GM12878 (cell line): ENCODE data around the gene TRHDE.

Source experiments
- CTCF ChIP-seq, 3 experiments: IDR thresholded peaks in 2 of 3; conservative IDR thresholded peaks in 1 of 3; 2 replicates each; pipeline ENCODE4 v1.5.1; 2011; ENCODE audit warnings: low read depth in 3 of 3, low read length in 3 of 3, mild to moderate bottlenecking in 3 of 3, control low read depth in 2 of 3, moderate library complexity in 2 of 3, inconsistent platforms in 1 of 3, mixed read lengths in 1 of 3; ENCODE audit not compliant: control insufficient read depth in 2 of 3, insufficient read depth in 1 of 3; ENCODE audit errors: extremely low read depth in 1 of 3
- ESRRA ChIP-seq: IDR thresholded peaks from 2 replicates; pipeline ENCODE4 v1.6.1; 2012; ENCODE audit warnings: mild to moderate bottlenecking, low read length, improper control_type of control experiment
- HDAC2 ChIP-seq: fragments of 200-600 bp; sonication (generic); IDR thresholded peaks from 2 replicates; pipeline ENCODE4 v1.6.1; 2017
- IKZF1 ChIP-seq: fragments of 450-650 bp; conservative IDR thresholded peaks from 2 replicates; pipeline ENCODE4 v1.6.1; 2017; ENCODE audit warnings: antibody characterized with exemption, mild to moderate bottlenecking

- TF ChIP-seq CTCF (IDR thresholded peaks at IDR 0.05 in 2 of 3, conservative IDR thresholded peaks at IDR 0.05 in 1 of 3; ENCODE audit: control insufficient read depth in 2 of 3, extremely low read depth in 1 of 3, insufficient read depth in 1 of 3, low read depth in 3 of 3, low read length in 3 of 3): no peak
- no peak for TF ChIP-seq HDAC2
- no peak for TF ChIP-seq ESRRA
- TF ChIP-seq IKZF1: no peak
Observed at GRCh38 chr12:72602581-72602980, 330.4 kb downstream of the TRHDE start.
